GM19328 (cell line): ENCODE data around the gene WNT11.

ENCODE experiments used
- ATAC-seq: cut with Tn5 transposase; IDR thresholded peaks from one replicate; pipeline ENCODE4 v1.9.1; 2021; ENCODE audit warnings: mild to moderate bottlenecking, moderate library complexity; ENCODE audit not compliant: unreplicated experiment

The WNT11 gene

DNA sequence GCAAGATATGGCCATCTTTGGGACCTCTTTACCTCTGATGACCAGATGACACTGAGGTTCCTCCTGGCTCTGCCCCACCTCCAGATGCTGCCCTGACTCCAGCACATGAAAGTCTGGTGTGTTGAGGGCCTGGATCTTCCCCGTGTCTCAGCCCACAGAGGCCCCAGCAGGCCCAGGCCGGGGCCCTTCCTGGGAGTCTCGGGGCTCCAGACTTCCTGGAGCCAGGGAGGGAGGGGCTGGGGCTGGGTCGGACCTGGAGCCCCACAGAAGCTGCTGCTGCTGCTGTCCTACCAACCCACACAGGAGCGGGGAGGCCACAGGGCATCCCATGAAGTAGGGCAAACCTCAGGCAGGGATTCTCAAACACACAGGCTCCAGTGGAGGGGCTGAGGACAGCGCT lies 32.2 kb upstream of the WNT11 start:
- ATAC-seq, result no peak

DNA sequence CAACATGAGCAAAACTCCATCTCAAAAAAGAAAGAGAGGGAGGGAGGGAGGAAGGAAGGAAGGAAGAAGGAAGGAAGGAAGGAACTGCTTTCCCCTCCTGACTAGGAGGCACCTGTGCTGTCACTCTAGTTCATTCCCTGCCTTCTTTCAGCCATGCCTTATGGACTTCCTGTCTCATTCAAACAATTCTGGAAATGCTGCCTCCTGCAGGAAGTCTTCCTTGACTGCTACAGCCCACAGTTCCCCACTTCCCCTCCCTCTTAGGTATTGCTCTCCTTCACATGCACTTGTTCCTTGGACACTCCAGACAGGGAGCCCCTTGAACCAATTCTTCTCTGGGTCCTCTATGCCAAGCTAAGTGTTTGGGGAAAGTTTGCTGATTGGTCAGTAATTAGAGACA lies 31.6 kb upstream of the WNT11 start:
- no peak for ATAC-seq

DNA sequence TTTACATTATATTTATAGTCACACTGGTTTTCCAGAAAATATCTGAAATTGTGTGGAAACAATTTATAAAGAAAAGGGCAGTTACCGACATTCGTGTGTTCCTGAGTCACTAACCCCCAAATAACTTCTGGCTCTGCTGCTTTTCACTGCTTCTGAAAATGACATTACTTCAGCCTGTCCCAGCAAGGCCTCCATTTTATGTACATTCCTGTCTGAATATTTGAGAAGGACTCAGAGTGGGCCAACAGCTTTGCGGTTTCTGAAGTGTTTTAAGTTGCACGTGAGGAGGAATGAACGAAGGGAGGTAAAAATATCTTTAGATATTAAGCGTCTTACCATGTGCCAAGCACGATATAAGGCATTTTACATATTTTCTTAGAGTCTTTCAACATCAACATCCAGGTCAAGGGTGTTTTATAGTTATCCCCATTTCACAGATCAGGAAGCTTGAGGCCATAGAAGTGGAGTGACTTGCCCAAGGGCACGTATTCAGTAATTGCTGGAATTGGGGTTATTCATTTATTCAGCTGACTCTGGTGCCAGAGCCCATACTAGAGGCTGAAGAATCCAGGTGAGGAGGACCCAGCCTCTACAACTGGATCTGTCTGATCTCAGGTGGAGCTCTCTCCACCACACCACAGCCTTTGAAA lies 30.8 kb upstream of the WNT11 start:
- ATAC-seq, result no peak

DNA sequence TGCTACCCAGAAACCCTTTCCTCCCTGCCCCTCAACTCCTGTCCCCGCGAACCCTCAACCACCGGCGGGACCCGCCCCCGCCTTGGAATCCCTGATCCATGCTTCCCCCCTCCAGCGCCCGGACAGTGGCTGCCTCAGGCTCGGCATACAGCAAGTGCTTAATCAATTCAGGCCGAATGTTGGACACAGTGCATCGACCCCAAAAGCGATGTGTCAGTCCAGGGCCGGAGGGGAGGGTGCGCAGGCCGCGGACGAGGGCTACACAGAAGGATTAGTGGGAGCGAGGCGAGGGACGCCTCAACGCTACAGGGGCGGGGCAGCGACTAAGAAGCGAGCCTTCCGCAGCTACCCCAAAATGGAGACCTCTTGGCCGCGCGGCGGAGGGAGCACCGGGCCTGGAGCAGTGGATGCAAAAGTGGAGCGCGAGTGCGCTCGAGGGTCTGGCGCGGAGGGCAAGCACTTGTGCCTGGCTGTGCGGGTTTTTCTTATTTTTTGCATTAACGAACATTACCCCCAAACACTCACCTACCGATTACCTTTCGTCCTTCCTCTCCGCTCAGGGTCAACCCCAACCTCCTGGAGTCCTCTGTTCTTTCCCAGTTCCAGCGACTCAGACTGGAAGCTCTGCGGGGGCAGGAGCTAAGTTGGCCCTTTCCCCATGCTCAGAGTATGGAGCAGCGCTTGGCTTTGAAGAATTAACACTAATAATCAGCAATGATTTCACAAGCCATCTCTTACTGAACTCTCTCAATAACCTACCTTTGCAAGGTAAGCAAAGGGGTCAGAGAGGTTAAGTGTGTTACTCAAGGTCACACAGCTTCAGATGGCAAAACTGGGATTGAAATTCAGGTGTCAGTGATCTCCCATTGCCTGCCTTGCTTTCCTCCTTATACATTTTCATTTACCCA lies 30.0 kb upstream of the WNT11 start:
- ATAC-seq, result peak; percentile 4

DNA sequence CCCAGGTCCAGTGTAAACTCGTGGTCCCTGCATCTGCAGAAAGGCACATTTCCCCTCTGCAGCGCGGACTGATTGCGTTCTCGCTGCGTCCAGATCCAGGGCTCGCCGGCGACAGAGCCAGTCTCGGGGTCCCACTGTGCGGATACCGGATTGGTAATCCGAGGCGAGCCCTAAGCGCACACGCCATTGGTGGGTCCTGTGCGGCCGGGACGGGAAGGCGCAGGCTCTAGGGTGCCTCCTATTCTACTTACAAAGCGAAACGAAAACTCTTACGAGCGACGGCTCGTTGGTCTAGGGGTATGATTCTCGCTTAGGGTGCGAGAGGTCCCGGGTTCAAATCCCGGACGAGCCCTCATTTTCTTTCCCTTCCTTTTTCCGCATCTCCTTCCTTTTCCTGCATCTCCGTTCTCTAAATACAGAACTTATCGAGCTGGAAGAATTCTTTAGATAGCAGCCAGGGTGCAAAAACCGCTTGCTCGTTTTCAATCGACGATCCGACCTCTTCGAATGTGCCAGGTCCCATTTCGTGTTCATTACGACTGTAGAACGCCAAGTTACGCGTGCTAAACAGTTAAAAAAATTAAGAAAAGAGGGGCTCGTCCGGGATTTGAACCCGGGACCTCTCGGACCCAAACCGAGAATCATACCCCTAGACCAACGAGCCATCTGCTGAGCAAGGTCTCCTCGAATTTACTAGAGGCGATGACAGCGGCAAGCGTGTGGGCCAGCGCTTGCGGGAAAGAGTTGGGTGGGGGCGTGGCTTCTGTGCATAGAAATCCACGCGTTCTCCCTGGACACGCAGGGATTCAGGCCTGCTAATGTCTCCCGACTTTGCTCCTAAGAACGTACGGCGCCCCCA lies 29.2 kb upstream of the WNT11 start:
- peak; percentile 54 for ATAC-seq

DNA sequence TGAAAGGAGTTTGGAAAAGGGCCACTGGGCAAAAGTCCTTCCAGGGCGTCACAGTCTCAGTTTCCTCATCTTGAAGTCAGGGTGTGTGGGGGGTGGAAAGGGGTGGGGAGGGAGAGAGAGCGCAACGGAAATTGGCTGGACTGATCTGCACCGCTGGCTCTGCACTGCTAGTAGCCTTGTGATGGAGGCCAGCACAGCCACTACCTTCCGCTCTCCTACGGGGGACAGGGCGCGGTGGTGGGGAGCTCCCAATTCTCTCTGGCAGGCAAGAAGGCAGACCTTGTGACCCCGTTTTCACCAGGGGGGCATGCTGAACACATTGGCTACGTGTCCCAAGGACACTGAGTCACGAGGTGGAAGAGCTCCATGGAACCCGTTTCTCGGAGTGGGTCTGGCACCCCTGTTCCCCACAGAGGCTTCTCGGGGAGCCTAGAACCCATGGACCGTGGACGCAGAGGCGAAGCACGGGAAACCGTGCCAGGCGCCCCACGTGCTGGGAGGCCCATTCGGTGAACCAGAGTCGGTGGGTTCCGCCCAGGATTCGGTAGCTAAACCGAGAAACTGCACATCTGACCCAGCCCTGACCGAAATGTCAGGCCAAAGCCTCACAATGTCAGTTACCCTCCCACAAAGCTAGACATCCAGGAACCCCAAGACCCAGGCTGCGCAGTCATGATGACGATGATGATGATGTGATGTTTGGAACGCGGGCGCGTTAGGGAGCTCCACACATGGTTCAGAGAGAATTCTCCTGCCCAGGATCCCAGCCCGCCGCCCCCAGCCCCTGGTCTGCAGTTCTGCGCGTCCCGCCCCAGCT lies 28.3 kb upstream of the WNT11 start:
- peak; percentile 19 for ATAC-seq

DNA sequence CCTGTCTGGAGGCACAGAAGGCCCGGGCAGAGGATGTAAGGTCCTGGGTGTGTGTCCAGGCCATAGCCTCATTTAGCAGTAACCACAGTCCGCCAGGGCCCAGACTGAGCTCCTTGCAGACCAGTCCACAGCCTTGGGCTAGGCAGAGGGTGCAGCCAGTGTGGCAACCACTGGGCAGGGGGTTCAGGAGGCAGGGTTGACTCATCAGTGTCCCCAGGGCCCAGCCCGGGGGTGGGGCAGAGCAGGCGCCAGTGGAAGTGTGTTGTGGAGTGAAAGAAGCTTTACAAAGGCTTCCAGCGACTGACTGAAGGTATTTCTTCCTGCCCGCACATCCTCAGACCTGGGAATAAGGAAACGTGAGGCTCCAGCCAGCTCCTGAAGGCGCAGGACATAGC lies 27.7 kb upstream of the WNT11 start:
- ATAC-seq, result no peak

DNA sequence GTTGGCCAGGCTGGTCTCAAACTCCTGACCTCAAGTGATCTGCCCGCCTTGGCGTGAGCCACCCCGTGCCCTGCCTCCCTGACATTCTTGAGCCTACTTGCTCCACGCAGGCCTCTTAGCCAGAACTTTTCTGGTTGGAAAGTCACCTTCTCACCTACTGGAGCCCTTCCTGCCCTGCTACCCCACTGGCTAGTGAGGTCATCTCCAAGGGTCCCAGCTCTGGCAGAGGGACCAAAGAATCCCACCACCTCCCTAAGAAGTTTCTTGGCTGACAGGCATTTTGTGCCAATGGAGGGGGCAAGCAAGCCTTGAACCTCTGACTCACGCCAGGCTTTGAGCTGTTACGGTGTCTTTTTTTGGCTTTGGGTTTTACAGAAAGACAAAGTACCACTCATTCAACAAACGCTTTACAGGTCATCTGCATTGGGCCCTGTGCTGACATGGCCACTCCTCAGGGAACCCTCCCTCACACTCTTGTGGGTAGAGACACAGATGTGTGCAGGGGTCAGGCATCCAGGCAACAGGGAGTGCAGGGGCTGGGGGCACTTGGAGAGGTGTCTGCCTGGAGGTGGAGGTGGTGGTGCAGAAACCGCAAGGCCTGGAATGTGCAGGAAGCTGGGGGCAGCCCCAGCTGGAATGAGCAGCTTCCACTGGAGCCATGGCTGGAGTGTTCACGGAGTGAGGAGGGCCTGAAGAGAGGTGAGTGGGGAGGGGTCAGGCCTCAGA lies 27.1 kb upstream of the WNT11 start:
- ATAC-seq, result no peak

DNA sequence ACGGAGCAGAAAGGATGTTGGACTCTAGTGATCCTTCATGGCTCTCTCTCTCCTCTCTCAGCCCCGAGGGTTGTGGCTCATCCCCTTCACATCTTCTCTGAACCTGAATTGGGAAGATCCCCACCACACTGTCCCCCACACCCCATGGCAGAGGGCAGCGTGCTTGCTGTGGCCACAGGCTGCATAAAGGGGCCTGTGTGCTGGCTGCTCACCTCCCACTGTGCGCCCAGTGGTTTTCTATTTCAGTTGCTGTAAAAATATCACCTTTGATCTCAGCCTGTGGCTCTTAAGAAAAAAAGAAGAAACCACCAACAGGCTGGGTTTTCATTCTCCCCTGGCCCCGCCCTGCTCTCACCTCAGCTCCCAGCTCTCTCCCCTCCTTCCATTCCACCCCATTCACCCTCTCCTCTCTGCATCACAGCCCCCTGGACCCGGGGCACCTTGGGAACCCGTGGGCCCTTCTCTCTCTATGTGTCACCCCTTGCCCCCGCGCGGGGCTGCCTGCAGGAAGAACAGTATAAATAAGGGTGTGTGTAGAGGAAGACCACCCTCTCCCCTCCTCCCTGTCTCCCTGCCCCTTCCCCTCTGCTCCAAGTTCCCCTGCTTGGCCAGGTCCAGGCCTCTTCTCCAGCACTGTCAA lies 25.8 kb upstream of the WNT11 start:
- no peak for ATAC-seq

DNA sequence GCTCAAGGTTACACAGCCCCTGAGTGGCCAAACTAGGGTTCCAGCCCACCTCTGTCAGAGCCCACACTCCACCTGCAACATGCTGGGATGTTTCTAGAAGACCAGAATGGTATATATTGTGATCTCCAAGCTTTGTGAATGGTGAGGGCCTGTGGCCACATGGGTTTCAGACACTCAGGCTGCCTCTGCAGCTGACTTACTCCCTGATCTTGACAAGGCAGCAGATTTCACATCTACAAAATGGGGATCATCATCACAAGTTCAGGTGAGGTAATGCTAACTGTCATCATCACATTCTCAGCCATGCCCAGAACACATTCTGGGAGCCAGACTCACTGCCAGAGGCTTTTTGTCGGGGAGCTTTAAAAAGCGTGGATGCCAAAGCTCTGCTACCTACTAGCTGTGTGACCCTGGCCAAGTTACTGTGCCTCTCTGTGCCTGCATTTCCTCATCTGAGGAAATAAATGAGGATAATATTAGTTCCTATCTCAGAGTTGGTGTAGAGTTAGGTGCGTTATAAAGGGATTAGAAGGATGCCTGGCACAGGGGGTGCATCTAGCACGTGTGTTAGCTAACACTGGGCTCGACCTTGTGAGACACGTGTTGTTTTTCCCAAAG lies 24.9 kb upstream of the WNT11 start:
- no peak for ATAC-seq

DNA sequence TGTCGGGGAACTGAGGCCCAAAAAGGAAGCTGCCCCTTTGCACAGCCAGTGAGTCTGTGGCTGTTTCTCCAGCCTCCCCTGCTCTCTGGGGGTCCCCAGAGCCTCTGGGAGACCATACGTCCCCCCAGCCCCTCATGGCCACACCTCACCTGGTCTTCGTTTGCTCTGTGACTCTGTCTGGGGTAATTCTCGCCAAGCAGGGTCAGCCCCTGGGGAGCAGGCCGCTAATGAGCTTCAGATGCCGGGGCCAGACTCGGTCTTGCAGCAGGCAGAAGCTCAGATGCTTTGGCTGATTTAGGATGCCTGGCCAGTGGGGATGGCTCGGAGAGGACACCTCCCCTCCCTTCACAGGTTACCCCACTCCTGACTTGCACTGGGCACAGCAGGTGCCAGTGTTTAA lies 24.1 kb upstream of the WNT11 start:
- no peak for ATAC-seq

DNA sequence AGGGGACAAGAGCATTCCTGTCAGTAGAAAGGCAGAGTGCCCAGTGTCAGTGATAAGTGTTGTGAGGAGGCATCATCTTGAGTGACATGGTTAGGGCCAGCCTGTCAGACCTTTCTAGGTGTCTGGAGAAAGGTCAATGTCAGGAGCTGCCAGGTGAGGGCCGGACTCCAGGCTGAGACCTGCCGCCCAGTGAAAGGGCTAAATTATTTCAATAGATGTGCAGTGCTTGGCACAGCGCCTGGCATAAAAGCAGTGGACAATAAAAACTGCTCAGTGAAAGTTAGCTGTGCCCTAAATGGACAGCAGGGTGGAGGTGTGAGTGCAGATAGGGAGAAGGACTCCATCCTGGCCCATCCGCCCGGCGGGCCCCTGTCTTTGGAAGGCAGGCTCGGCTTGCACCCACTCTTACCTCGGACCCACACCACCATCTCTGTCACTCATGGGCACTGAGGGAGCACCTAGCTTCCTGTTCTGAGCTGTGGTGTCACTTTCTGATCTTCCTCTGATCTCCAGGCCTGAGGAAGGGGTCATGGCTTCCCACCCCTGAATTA lies 23.5 kb upstream of the WNT11 start:
- no peak for ATAC-seq

DNA sequence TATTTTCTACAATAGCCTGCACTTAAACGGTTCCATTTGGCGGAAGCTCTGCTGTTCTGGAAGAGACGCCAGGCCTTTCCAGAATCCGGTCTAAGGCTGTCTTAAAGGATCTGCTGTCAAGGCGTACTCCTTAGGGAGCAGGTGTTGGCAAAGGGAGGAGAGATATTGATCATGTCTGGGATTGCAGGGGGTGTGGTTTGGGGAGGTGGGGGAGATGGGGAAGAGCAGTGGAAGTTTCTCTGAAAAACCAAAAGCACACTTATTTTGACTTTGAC lies 22.5 kb upstream of the WNT11 start:
- no peak for ATAC-seq

DNA sequence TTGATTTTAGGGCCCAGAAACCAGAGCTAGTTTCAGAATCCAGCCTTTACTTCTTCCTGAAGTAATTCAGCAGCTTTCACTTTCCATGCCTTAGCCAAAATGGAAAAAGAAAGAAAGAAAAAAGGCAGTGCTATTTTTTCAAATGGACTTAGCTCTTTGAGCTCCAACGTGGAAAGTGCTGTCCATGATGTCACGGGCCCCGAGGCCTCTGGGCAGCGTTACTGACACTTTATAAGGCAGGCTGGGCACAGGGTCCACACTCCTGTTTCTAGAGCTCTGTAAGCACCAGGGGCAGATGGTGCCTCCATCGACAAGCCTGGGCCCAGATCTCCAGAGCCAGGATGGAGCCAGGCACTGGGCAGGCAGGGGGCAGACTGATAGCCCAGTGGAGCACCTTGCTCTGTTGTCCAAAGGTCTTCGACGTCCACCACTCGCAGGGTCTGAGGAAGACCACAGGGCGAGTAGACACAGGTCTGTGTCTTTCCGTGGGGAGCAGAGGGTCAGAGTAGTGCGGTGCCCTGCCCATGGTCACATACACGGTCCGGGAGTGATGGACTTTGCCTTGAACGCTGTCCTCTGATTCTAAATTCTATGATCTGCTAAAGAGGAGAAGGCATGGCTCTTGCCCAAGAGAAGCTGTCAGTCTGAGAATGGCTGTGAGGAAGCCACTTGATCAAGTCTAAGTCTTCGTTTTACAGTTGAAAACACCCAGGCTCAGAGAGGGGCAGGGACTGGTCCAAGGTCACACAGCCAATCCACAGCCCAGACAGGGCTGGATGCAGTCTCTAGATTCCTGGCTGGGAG lies 22.0 kb upstream of the WNT11 start:
- ATAC-seq, result no peak

DNA sequence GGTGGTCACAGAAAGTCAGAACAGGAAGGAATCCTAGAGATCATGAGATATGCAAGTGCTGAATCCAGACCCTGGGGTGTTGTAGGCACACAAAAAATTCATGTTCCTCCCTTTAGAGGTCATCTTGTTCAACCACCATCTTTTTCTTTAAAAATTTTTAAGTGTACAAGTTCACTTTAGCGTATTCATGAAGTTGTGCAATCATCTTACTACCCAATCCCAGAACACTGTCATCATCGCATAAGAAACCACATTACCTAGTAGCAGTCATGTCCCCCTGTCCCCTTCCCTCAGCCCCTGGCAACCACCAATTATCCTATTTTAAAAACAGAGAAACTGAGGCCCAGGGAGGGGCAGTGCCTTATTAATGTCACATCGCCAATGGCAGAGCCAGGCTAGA lies 20.3 kb upstream of the WNT11 start:
- ATAC-seq, result no peak

DNA sequence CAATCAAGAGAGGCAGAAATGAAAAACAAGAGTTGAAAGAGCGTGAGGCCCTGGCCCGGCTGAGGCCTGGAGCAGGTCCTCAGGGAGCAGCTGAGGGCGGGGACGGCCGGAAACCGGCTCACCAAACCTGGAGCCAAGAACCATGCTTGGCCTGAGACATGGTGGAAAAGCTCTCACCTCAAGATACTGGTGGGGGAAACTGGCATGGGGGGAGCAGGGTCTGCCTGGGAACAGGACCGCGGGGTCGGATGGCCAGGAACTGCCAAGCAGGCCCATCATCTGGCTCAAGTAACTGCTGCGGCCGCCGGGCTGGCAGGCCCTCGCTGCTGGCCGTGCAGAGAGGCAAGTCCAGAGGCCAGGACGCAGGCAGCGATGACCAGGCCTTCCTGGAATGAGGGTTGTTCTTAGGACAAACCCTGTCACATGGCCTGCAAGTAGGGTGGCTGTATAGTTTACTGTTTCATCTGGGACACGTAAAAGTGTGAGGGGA lies 18.9 kb upstream of the WNT11 start:
- no peak for ATAC-seq

DNA sequence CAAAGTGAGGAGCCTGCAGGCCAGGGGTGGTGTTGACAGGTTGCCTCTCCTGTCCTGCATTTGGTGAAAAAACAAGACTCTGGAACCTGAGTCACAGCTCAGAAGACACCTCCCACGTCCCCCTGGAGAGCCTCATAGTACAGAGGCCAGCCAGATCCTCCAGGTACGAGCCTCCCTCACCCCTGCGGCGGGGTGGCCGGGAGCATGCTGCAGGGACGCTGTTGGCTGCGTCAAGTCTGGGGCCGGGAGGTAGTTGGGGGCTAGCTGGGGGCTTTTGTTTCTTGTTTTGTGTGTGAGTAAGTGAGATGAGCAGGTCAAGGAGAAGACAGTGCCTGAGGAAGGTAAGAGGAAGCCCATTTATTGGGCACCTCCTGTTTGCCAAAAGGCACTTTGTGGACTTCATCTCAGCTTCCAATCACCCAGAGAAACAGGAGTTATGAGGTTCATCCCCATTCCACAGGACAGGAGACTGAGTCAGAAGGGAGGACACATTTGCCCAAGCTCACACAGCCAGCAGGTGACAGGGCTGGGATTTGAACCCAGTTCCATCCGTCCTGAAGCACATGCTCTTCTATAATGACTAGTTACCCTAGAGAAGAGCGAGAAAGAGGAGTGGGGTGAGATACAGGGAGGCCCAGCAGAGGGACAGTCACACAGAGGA lies 18.3 kb upstream of the WNT11 start:
- no peak for ATAC-seq

DNA sequence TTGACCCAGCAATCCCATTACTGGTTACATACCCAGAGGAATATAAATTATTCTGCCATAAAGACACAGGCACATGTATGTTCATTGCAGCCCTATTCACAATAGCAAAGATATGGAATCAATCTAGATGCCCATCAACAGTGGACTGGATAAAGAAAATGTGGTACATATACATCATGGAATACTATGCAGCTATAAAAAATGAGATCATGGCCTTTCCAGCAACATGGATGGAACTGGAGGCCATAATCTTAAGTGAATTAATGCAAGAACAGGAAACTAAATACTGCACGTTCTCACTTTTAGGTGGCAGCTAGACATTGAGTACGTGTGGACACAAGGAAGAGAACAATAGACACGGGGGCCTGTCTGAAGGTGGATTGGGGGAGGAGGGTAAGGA lies 15.1 kb upstream of the WNT11 start:
- no peak for ATAC-seq
